ENCODE data around the gene PSMA4. TPM values are rescaled to one million over a fixed set of nuclear protein-coding genes. Genes with fewer than 3 reads are reported as not detected.

PSMA4 gene
- 182 and 209 TPM in 2 replicates for total RNA-seq (ENCODE audit: low replicate concordance)
- long read RNA-seq, full-length matches to known transcripts = 290 of 300 reads
- long read RNA-seq, partial matches to known transcripts = 3 of 300 reads
- long read RNA-seq, other reads (novel, unspliced or antisense) = 7 of 300 reads

GRCh38 chr15:78540141-78540870 is at the start of gene PSMA4:
Gene PSMA4 (plus strand): TSS chr15:78540444. CDS start chr15:78541928, 1,484 bp downstream.
- peak; percentile 95 for DNase-seq (ENCODE audit: extremely low spot score, unreplicated experiment)
- peaks cover 10% of the 10 kb centered on the region for H3K4me1 Mint-ChIP-seq (ENCODE audit: unreplicated experiment)
- peak within 1 kb of the TSS; percentile 100 for H3K4me3 Mint-ChIP-seq
- peak within 1 kb of the TSS; percentile 95 for H3K27ac Mint-ChIP-seq
- H3K27me3 Mint-ChIP-seq = no peaks in the 10 kb centered on the region
- H3K36me3 Mint-ChIP-seq = peaks cover 9% of the 10 kb centered on the region
- H3K9me3 Mint-ChIP-seq = no peaks in the 10 kb centered on the region
- peak; percentile 36 for TF ChIP-seq CTCF (conservative IDR thresholded peaks at IDR 0.05)

- no peaks in the 10 kb centered on the region for H3K9me3 Mint-ChIP-seq
- H3K27ac Mint-ChIP-seq = no peak overlapping the region
- H3K36me3 Mint-ChIP-seq = peaks cover 34% of the 10 kb centered on the region
- H3K4me1 Mint-ChIP-seq (ENCODE audit: unreplicated experiment) = peaks cover 4% of the 10 kb centered on the region
- DNase-seq (ENCODE audit: extremely low spot score, unreplicated experiment) = no peak
- H3K4me3 Mint-ChIP-seq = no peak overlapping the region
- TF ChIP-seq CTCF (conservative IDR thresholded peaks at IDR 0.05) = no peak
- no peaks in the 10 kb centered on the region for H3K27me3 Mint-ChIP-seq
These were observed 47.4 kb upstream of the PSMA4 start for GRCh38 chr15:78492872-78493271.

- Mint-ChIP-seq H3K4me1 (ENCODE audit: unreplicated experiment) (peaks cover 5% of the 10 kb centered on the region), H3K27me3 (no peaks in the 10 kb centered on the region), H3K36me3 (peaks cover 31% of the 10 kb centered on the region), H3K9me3 (peaks cover 4% of the 10 kb centered on the region), H3K27ac (no peak overlapping the region), H3K4me3 (no peak overlapping the region)
- no peak for TF ChIP-seq CTCF (conservative IDR thresholded peaks at IDR 0.05)
- DNase-seq (ENCODE audit: extremely low spot score, unreplicated experiment) = no peak
These were observed 38.4 kb upstream of the PSMA4 start for GRCh38 chr15:78501857-78502256.

GRCh38 chr15:78502641-78503040 is 37.6 kb upstream of the PSMA4 start:
- TF ChIP-seq CTCF (conservative IDR thresholded peaks at IDR 0.05) = no peak
- DNase-seq (ENCODE audit: extremely low spot score, unreplicated experiment) = no peak
- peaks cover 31% of the 10 kb centered on the region for H3K36me3 Mint-ChIP-seq

GRCh38 chr15:78506971-78507830 is 33.0 kb upstream of the PSMA4 start, which contains the start of gene HYKK:
Gene HYKK (plus strand): TSS chr15:78507577. CDS start chr15:78513089, 5,512 bp downstream.
- peak within 1 kb of the TSS; percentile 81 for H3K27ac Mint-ChIP-seq
- H3K27me3 Mint-ChIP-seq = peaks cover 13% of the 10 kb centered on the region
- H3K4me3 Mint-ChIP-seq = peak within 1 kb of the TSS; percentile 91
- H3K9me3 Mint-ChIP-seq = no peaks in the 10 kb centered on the region
- TF ChIP-seq CTCF (conservative IDR thresholded peaks at IDR 0.05) = peak; percentile 59
- DNase-seq (ENCODE audit: extremely low spot score, unreplicated experiment) = peak; percentile 95
- peaks cover 2% of the 10 kb centered on the region for H3K36me3 Mint-ChIP-seq
- peaks cover 5% of the 10 kb centered on the region for H3K4me1 Mint-ChIP-seq (ENCODE audit: unreplicated experiment)

More at GRCh38 chr15:78502641-78503040, 37.6 kb upstream of the PSMA4 start:
- H3K9me3 Mint-ChIP-seq = peaks cover 4% of the 10 kb centered on the region
- no peaks in the 10 kb centered on the region for H3K27me3 Mint-ChIP-seq
- H3K4me3 Mint-ChIP-seq = no peak overlapping the region
- H3K27ac Mint-ChIP-seq = no peak overlapping the region
- H3K4me1 Mint-ChIP-seq (ENCODE audit: unreplicated experiment) = peaks cover 5% of the 10 kb centered on the region

Data from type B pancreatic cell (in vitro differentiated cells).